WI38 (cell line): ENCODE data around the gene PPAT.

Experiments
- H3K4me3 ChIP-seq: 2 replicates; pipeline ENCODE4 v1.5.1; 2011; ENCODE audit warnings: low read depth, mild to moderate bottlenecking, control low read depth, low read length
- TF ChIP-seq, protein P1 (sequence below): IDR thresholded peaks from 2 replicates; pipeline ENCODE4 v1.5.1; 2012; ENCODE audit warnings: low read depth, mild to moderate bottlenecking, control low read depth, low read length

PPAT gene

GRCh38 chr4:56356650-56357049 is 78.8 kb downstream of the PPAT start:
- H3K4me3 ChIP-seq: no peak overlapping the region
- TF ChIP-seq, protein P1, sequence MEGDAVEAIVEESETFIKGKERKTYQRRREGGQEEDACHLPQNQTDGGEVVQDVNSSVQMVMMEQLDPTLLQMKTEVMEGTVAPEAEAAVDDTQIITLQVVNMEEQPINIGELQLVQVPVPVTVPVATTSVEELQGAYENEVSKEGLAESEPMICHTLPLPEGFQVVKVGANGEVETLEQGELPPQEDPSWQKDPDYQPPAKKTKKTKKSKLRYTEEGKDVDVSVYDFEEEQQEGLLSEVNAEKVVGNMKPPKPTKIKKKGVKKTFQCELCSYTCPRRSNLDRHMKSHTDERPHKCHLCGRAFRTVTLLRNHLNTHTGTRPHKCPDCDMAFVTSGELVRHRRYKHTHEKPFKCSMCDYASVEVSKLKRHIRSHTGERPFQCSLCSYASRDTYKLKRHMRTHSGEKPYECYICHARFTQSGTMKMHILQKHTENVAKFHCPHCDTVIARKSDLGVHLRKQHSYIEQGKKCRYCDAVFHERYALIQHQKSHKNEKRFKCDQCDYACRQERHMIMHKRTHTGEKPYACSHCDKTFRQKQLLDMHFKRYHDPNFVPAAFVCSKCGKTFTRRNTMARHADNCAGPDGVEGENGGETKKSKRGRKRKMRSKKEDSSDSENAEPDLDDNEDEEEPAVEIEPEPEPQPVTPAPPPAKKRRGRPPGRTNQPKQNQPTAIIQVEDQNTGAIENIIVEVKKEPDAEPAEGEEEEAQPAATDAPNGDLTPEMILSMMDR: no peak

GRCh38 chr4:56348576-56348975 is 86.8 kb downstream of the PPAT start:
- H3K4me3 ChIP-seq: no peak overlapping the region
- TF ChIP-seq, protein P1: no peak

DNA sequence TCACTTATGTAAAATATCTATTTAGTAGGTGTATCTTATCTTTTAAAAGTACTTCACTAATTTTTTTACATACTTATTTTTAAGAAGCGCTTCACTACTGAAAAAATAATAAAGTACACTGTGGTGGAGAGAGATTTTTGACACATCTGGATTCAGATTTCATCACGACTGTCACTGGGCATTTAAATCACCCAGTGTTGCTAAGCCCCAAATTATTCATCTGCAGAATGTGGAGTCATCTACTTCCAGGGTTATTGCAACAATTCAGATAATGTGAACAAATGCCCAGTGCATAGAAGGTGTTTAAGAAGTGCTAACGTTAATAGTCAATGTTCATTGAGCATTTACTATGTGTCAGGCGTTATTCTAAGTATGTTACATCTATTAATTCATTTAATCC is 90.0 kb downstream of the PPAT start:
- TF ChIP-seq, protein P1: no peak
- H3K4me3 ChIP-seq: no peak overlapping the region
